Adrenal gland (tissue), 12 donors: ENCODE data around the gene GPSM1. TPM values are rescaled to one million over a fixed set of nuclear protein-coding genes. Genes with fewer than 3 reads are reported as not detected.

Source experiments
- DNase-seq, 7 donors: peaks; one replicate each; pipeline ENCODE4 v3.0.0-alpha.2; 2019 to 2020
- H3K27ac ChIP-seq, 5 donors: fragments of 200-600 bp; sonication (generic) in 4 of 5; 1 replicate in 3 of 5; 2 replicates in 2 of 5; pipeline versions ENCODE4 v1.5.1 to v1.8.0; 2016 to 2020; ENCODE audit warnings: mild to moderate bottlenecking in 1 of 5
- H3K27me3 ChIP-seq: fragments of 200-600 bp; 2 replicates; pipeline ENCODE4 v1.8.0; 2021
- H3K36me3 ChIP-seq, 2 donors: fragments of 200-600 bp; replicated peaks in 1 of 2; 1 replicate in 1 of 2; 2 replicates in 1 of 2; pipeline versions ENCODE4 v1.5.1 to v1.8.0; 2018 to 2022
- H3K4me1 ChIP-seq, 2 donors: fragments of 200-600 bp; replicated peaks in 1 of 2; 1 replicate in 1 of 2; 2 replicates in 1 of 2; pipeline versions ENCODE4 v1.5.1 to v1.8.0; 2018 to 2021
- H3K4me3 ChIP-seq, 4 donors: fragments of 200-600 bp; sonication (generic) in 3 of 4; one replicate each; pipeline ENCODE4 v1.5.1; 2016 to 2018
- H3K9me3 ChIP-seq, 3 donors: fragments of 200-600 bp; sonication (generic) in 1 of 3; replicated peaks in 1 of 3; 1 replicate in 2 of 3; 2 replicates in 1 of 3; pipeline versions ENCODE4 v1.5.1 to v1.8.0; 2016 to 2021
- POLR2A ChIP-seq, 2 donors: fragments of 450-650 bp; IDR thresholded peaks; one replicate each; pipeline ENCODE4 v1.6.1; 2017; ENCODE audit warnings: antibody characterized with exemption in 2 of 2, mild to moderate bottlenecking in 2 of 2, moderate library complexity in 1 of 2
- WGBS, 4 donors: extraction: QIAGEN DNeasy Blood & Tissue Kit in 2 of 4; methylation state at CpG; one replicate each; pipeline versions ENCODE4 v1.1.5 to v1.1.7; 2013 to 2017; 5-methylcytosine and 5-hydroxymethylcytosine counted together
- intact Hi-C, 2 donors: fragments of 100-400 bp; cut with DNase I; formaldehyde crosslinking; loops; one replicate each; pipeline versions ENCODE4 v1.14.1 to v1.15.0; 2022 to 2023
- polyA plus RNA-seq, 3 donors: library from polyadenylated mRNA; stranded (reverse); fragments of 200-250 nt in 2 of 3; fragments of 350-450 nt in 1 of 3; fragmentation: Illumina TruSeq in 1 of 3; extraction: RNeasy Lipid Tissue Mini Kit (QIAGEN cat#74804) in 1 of 3; gene quantifications; one replicate each; pipeline ENCODE4 v1.2.3, GENCODE V29; 2013 to 2014
- total RNA-seq, 9 donors: library from RNA; depleted of rRNA in 4 of 9; stranded (reverse); fragments of >200 nt in 4 of 9; fragments of 120-200 nt in 1 of 9; fragmentation: NEBNext Ultra II Directional in 1 of 9; extraction: Animal tissue kit (Norgen Biotek cat#: 25700) in 1 of 9; gene quantifications; one replicate each; pipeline versions ENCODE4 v1.1.0 to v1.2.4, GENCODE V29; 2013 to 2023
- TF ChIP-seq, protein P1 (sequence below), 6 experiments: fragments of 450-650 bp in 4 of 6; fragments of 200-600 bp in 2 of 6; sonication (generic) in 1 of 6; IDR thresholded peaks; 1 replicate in 5 of 6; 2 replicates in 1 of 6; pipeline versions ENCODE4 v1.5.1 to v1.8.0; 2016 to 2021; ENCODE audit warnings: antibody characterized with exemption in 6 of 6, mild to moderate bottlenecking in 2 of 6, moderate library complexity in 1 of 6
- donor health status: healthy with polysubstance abuse.
- donor health status: Bipolar disorder and iron deficiency.
- donor health status: DM: yes; HTN: yes; CAD: no.
- donor health status: DM: no; HTN: no; CAD: no.
- donor health status: DM: no; HTN: no; CAD: no.
- donor health status: DM: yes; HTN: yes; CAD: no.

Gene GPSM1
- total and polyA plus RNA-seq, 12 donors, result 2.9 to 50.4 (median 17.2) TPM

DNA sequence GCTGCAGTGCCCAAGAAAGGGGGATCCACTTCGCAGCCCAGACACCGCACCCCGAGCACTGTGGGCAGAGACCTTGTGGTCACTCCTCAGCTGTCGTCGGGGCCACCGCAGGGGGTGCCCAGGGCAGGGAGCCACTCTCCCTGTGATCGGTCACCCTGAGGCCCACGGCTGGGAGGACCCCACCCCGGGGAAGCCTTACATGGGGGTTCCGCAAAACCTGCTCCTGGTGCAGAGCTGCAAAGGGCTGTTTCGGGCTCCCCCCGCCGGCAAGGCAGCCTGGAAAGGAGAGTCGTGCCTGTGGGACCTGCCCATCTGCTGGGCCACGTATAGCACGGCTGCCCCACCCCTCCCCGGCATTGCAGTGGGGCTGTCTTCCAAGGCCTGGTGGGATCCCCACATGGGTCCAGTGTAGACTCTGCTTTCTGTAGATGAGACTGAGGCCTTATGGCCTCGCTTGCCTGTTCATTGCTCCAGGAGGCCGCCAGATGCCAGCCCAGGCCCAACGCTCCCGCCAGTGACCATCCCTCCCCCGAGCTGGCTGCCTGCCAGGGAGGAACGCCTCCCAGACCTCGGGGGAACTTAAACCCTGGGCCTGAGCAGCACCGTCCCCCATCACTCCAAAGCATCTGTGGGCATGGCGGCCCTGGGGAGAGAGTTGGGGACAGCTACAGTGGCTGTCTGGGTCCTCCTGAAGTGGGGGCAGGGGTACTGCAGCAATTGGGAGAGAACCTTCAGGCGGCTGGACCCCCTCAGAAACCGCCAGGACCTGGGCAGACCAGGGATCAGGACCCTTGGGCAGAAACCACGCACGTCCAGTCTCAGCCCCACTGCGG is 37.8 kb downstream of the GPSM1 start:
- Histone ChIP-seq H3K27ac (no peak overlapping the region), H3K4me3 (no peak overlapping the region), H3K4me1 (peaks cover 0 to 8% of the 10 kb centered on the region in 2 donors), H3K36me3 (no peaks in the 10 kb centered on the region), H3K9me3 (no peaks in the 10 kb centered on the region), H3K27me3 (no peaks in the 10 kb centered on the region)
- TF ChIP-seq POLR2A (IDR thresholded peaks at IDR 0.05), result no peak
- TF ChIP-seq, protein P1, sequence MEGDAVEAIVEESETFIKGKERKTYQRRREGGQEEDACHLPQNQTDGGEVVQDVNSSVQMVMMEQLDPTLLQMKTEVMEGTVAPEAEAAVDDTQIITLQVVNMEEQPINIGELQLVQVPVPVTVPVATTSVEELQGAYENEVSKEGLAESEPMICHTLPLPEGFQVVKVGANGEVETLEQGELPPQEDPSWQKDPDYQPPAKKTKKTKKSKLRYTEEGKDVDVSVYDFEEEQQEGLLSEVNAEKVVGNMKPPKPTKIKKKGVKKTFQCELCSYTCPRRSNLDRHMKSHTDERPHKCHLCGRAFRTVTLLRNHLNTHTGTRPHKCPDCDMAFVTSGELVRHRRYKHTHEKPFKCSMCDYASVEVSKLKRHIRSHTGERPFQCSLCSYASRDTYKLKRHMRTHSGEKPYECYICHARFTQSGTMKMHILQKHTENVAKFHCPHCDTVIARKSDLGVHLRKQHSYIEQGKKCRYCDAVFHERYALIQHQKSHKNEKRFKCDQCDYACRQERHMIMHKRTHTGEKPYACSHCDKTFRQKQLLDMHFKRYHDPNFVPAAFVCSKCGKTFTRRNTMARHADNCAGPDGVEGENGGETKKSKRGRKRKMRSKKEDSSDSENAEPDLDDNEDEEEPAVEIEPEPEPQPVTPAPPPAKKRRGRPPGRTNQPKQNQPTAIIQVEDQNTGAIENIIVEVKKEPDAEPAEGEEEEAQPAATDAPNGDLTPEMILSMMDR (IDR thresholded peaks at IDR 0.05), result no peak
- DNase-seq, result no peak
- 71 to 77% (median 75%) methylated on average over 15 to 31 of the region's 31 CpGs for WGBS, 4 donors
- intact Hi-C loops, result no loop called here

DNA sequence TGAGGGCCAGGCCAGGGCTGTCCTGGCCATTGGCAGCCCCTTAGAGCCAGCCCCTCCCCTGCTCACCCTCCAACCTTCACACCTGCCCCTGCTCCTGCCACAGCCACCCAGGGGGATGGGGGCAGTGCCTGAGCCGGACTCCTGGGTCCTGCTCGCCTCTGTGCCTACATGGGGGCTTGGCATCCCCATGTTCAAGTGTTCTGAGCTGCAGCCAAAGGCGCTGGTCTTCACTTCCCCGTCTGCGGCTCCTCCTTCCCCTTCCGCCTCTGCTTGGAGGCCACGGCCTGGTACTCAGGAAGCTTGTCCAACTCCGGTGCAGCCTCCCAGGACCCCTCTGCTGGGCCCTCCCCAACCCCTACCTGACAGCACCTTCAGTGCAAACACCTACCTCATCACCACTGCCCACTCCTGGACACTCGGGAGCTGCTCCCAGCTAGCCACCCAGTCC is 38.5 kb downstream of the GPSM1 start:
- Histone ChIP-seq H3K27me3 (no peaks in the 10 kb centered on the region), H3K36me3 (peaks cover 0 to 4% of the 10 kb centered on the region in 2 donors), H3K4me1 (peaks cover 0 to 8% of the 10 kb centered on the region in 2 donors), H3K27ac (no peak overlapping the region), H3K4me3 (no peak overlapping the region), H3K9me3 (no peaks in the 10 kb centered on the region)
- 47 to 62% (median 59%) methylated on average over 2 to 9 of the region's 9 CpGs for WGBS, 4 donors
- DNase-seq, result no peak
- intact Hi-C loops, result no loop called here
- TF ChIP-seq, protein P1 (IDR thresholded peaks at IDR 0.05), result no peak

DNA sequence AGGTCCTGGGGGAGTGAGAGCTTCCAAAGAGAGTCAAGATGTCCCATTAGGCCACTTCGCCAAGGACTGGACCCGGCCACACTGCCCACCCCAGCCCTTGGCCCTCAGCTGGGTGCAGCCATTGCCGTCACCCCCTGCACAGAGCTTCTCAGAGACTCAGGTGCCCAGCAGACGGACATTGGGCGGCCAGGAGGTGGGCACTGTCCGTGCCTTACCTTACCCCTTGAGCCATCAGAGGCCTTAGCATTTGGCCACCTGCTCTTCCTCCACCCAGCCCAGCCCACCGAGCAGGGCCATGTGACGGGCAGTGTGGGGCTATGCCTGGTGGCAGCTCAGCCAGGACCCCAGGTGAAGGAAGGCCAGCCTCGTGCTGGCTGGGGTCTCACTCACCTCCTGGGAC is 39.5 kb downstream of the GPSM1 start:
- WGBS, 4 donors, result 79 to 88% (median 84%) methylated on average over 2 to 9 of the region's 9 CpGs
- Histone ChIP-seq H3K4me3 (no peak overlapping the region), H3K27me3 (no peaks in the 10 kb centered on the region), H3K36me3 (peaks cover 0 to 4% of the 10 kb centered on the region in 2 donors), H3K27ac (no peak overlapping the region), H3K9me3 (no peaks in the 10 kb centered on the region), H3K4me1 (peaks cover 0 to 8% of the 10 kb centered on the region in 2 donors)
- TF ChIP-seq POLR2A (IDR thresholded peaks at IDR 0.05), result no peak
- TF ChIP-seq, protein P1 (IDR thresholded peaks at IDR 0.05), result no peak
- intact Hi-C loops, result no loop called here
- DNase-seq, result no peak

DNA sequence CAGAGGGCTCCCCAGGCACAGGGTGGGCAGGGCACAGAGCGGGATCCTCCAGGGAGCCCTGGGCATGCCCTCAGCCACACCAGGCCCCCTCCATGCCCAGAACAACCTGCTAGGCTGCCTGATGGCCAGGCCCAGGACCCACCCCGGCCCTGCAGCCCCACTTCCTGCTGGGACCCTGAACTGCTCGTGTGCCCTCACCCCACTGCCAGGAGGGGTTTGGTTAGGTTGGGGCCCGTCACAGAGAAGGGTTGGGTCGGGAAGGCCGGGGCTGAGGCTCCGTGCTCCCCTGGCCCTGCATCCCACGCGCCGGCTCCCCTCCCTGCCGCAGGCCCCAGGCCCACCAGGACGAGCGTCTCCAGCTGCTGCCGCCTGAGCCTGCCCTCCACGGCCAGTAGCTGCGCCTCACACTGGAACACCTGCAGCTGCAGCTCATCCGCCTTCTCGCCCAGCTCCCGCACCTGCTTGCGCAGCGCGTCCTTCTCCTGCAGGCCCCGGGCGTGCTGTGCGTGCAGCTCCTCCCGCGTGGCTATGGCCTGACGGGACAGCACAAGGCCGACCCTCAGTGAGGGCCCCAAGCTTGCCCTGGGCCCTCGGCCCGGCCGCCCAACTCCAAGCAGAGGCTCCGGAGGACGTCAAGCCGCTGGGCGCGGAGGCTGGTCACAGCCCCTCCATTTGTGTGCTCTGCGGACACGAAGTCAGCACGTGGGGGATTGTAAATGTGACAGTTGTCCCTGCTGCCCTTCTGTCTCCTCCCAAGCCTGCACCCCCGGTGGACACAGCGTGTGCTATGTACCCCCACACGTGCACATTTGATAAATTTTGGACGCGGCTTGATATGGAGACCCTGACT is 40.2 kb downstream of the GPSM1 start:
- H3K4me3 ChIP-seq, result no peak overlapping the region
- no peak for DNase-seq
- no peaks in the 10 kb centered on the region for H3K27me3 ChIP-seq
- H3K4me1 ChIP-seq, result peaks cover 0 to 13% of the 10 kb centered on the region in 2 donors
- intact Hi-C loops, result no loop called here
- WGBS, 4 donors, result 83% methylated on average over 15 to 45 of the region's 45 CpGs
- H3K36me3 ChIP-seq, result peaks cover 0 to 4% of the 10 kb centered on the region in 2 donors
- TF ChIP-seq, protein P1 (IDR thresholded peaks at IDR 0.05), result no peak
- TF ChIP-seq POLR2A (IDR thresholded peaks at IDR 0.05), result no peak
- no peak overlapping the region for H3K27ac ChIP-seq
- H3K9me3 ChIP-seq, result no peaks in the 10 kb centered on the region
